GM23338 (cell line): ENCODE data around the gene OCA2. TPM values are rescaled to one million over a fixed set of nuclear protein-coding genes. Genes with fewer than 3 reads are reported as not detected.

Experiments
- ATAC-seq: fragments of 200-7000 bp; cut with Tn5 transposase; 3 replicates; pipeline ENCODE4 v1.9.1; 2020
- DNase-seq: peaks from one replicate; pipeline ENCODE4 v3.0.0-alpha.2; 2015; ENCODE audit warnings: low spot score
- H2AFZ ChIP-seq: fragments of 200-600 bp; sonication (generic); 2 replicates; pipeline ENCODE4 v1.8.0; 2016; ENCODE audit warnings: antibody characterized with exemption, mild to moderate bottlenecking, moderate library complexity
- H3F3A ChIP-seq: fragments of 200-600 bp; sonication (generic); replicated peaks from 2 replicates; pipeline ENCODE4 v1.8.0; 2017; ENCODE audit warnings: antibody characterized with exemption, mixed run types, low read depth
- H3K27ac ChIP-seq: fragments of 200-600 bp; sonication (generic); 2 replicates; pipeline ENCODE4 v1.6.1; 2016; ENCODE audit warnings: low read depth
- H3K27me3 ChIP-seq: fragments of 200-600 bp; sonication (generic); 2 replicates; pipeline ENCODE4 v1.8.0; 2016; ENCODE audit warnings: mild to moderate bottlenecking, mixed run types, moderate library complexity; ENCODE audit not compliant: insufficient read depth
- H3K36me3 ChIP-seq: fragments of 200-600 bp; sonication (generic); 2 replicates; pipeline ENCODE4 v1.8.0; 2016; ENCODE audit warnings: mild to moderate bottlenecking; ENCODE audit not compliant: insufficient read depth
- H3K4me1 ChIP-seq: fragments of 200-600 bp; sonication (generic); 2 replicates; pipeline ENCODE4 v1.8.0; 2016; ENCODE audit warnings: mild to moderate bottlenecking, moderate library complexity; ENCODE audit not compliant: insufficient read depth
- H3K4me2 ChIP-seq: fragments of 200-600 bp; sonication (generic); 2 replicates; pipeline ENCODE4 v1.7.1; 2017; ENCODE audit warnings: mixed run types
- H3K4me3 ChIP-seq: fragments of 200-600 bp; sonication (generic); 2 replicates; pipeline ENCODE4 v1.6.1; 2016; ENCODE audit warnings: mixed run types
- H3K79me2 ChIP-seq: fragments of 200-600 bp; sonication (generic); replicated peaks from 2 replicates; pipeline ENCODE4 v1.8.0; 2017; ENCODE audit warnings: mild to moderate bottlenecking; ENCODE audit not compliant: insufficient read depth
- H3K9me2 ChIP-seq: fragments of 200-600 bp; sonication (generic); 2 replicates; pipeline ENCODE4 v1.8.0; 2017; ENCODE audit not compliant: insufficient read depth
- H4K20me1 ChIP-seq: fragments of 200-600 bp; sonication (generic); replicated peaks from 2 replicates; pipeline ENCODE4 v1.8.0; 2017; ENCODE audit warnings: mild to moderate bottlenecking; ENCODE audit not compliant: insufficient read depth
- H3K27ac Mint-ChIP-seq: 2 replicates; pipeline ENCODE4 v1.8.0; 2020; ENCODE audit warnings: inconsistent platforms, mild to moderate bottlenecking, moderate library complexity, mixed read lengths
- H3K27me3 Mint-ChIP-seq: 3 replicates; pipeline ENCODE4 v1.8.0; 2022; ENCODE audit warnings: low read depth, mild to moderate bottlenecking, moderate library complexity, mixed read lengths, inconsistent platforms; ENCODE audit not compliant: insufficient read depth, poor library complexity
- H3K36me3 Mint-ChIP-seq: 3 replicates; pipeline ENCODE4 v1.8.0; 2021; ENCODE audit warnings: low read depth, mild to moderate bottlenecking, inconsistent platforms, moderate library complexity, mixed read lengths
- H3K4me1 Mint-ChIP-seq: 3 replicates; pipeline ENCODE4 v1.8.0; 2020; ENCODE audit warnings: mild to moderate bottlenecking, inconsistent platforms, mixed read lengths
- H3K4me3 Mint-ChIP-seq: 3 replicates; pipeline ENCODE4 v1.8.0; 2021; ENCODE audit warnings: moderate library complexity, mild to moderate bottlenecking, inconsistent platforms, mixed read lengths
- H3K9me3 Mint-ChIP-seq: 3 replicates; pipeline ENCODE4 v1.8.0; 2020; ENCODE audit warnings: moderate library complexity, mild to moderate bottlenecking, inconsistent platforms, mixed read lengths
- CREB1 ChIP-seq: fragments of 250-450 bp; sonication (Bioruptor Pico); IDR thresholded peaks from 2 replicates; pipeline ENCODE4 v1.5.0; 2020; ENCODE audit warnings: low read depth, mild to moderate bottlenecking, moderate library complexity
- NANOG ChIP-seq: IDR thresholded peaks from 2 replicates; pipeline ENCODE4 v1.6.1; 2016; ENCODE audit warnings: antibody characterized with exemption, borderline replicate concordance
- ZNF114 ChIP-seq: fragments of 250-450 bp; sonication (Bioruptor Pico); IDR thresholded peaks from 2 replicates; pipeline ENCODE4 v1.5.0; 2020; ENCODE audit warnings: mild to moderate bottlenecking, moderate library complexity
- polyA plus RNA-seq: library from polyadenylated mRNA; unstranded; fragments of >200 nt; fragmentation: Nextera tagmentation; extraction: Ambion mirVana; gene quantifications from 2 replicates; pipeline ENCODE4 v1.2.1, GENCODE V29; 2016
- total RNA-seq: library from RNA; depleted of rRNA; stranded (reverse); fragments of >200 nt; shearing (Covaris generic); gene quantifications from 2 replicates; pipeline ENCODE4 v1.2.3, GENCODE V29; 2014
- TF ChIP-seq, protein P1 (sequence below): fragments of 250-450 bp; sonication (Bioruptor Pico); IDR thresholded peaks from 2 replicates; pipeline ENCODE4 v1.5.0; 2020; ENCODE audit warnings: mild to moderate bottlenecking, moderate library complexity

OCA2 gene
- total and polyA plus RNA-seq, 2 experiments from 2014 or later: 0.40 to 0.69 TPM

DNA sequence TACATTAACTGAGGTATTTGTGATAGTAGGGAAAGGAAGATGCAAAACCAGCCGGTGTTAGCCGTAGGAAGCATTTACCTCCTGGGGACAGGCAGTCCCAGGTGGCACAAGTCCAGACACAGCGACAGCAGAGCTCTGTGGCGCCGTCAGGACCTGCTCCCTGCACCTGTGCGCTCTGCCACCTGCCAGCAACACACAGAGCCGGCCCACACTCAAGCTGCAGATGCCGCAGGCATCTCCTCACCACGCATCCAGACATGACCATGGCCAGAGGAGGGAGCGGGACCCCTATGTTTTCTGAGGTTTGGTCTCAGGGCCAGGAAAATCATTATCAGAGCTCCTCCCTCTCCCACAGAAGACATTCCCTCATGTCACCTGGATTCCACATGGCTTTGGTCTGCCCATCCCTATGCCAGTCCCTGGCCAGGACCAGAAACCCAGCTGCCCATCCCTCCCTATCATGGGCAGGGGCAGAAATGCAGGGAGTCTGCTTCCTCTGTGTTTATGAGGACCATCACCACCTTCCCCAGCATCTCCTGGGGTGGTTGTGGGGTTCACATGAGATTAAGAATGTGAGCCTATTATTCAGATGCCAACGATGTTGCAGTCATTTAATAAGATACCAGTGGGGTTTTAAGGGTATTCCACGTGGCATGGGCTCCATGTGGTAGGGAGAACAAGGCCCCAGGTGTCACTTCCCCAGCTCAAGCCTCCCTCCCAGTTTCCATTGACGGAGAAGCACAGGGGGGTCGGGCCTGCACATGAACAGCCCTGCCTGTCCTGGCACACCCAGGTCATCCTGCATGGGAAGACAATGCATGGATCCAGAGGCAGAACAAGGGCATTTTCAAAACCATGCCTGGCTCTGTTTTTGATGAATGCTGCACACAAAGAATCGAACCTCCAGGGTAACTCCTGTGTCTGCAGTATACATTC, 251.1 kb downstream of the OCA2 start:
- DNase-seq: no peak
- Mint-ChIP-seq H3K27ac (no peak overlapping the region), H3K4me3 (no peak overlapping the region), H3K9me3 (peaks cover 6% of the 10 kb centered on the region; the same call in 1 of the 3 replicates), H3K4me1 (no peaks in the 10 kb centered on the region), H3K27me3 (peaks cover 5% of the 10 kb centered on the region), H3K36me3 (no peaks in the 10 kb centered on the region; the same call in 2 of the 3 replicates)
- Histone ChIP-seq H3K9me2 (no peaks in the 10 kb centered on the region), H3K4me1 (no peaks in the 10 kb centered on the region), H3K79me2 (no peaks in the 10 kb centered on the region), H3K36me3 (no peaks in the 10 kb centered on the region), H3K27ac (no peak overlapping the region), H2AFZ (no peak overlapping the region), H4K20me1 (no peaks in the 10 kb centered on the region), H3F3A (no peaks in the 10 kb centered on the region), H3K4me3 (no peak overlapping the region), H3K27me3 (no peaks in the 10 kb centered on the region), H3K4me2 (no peak overlapping the region)
- TF ChIP-seq, protein P1, sequence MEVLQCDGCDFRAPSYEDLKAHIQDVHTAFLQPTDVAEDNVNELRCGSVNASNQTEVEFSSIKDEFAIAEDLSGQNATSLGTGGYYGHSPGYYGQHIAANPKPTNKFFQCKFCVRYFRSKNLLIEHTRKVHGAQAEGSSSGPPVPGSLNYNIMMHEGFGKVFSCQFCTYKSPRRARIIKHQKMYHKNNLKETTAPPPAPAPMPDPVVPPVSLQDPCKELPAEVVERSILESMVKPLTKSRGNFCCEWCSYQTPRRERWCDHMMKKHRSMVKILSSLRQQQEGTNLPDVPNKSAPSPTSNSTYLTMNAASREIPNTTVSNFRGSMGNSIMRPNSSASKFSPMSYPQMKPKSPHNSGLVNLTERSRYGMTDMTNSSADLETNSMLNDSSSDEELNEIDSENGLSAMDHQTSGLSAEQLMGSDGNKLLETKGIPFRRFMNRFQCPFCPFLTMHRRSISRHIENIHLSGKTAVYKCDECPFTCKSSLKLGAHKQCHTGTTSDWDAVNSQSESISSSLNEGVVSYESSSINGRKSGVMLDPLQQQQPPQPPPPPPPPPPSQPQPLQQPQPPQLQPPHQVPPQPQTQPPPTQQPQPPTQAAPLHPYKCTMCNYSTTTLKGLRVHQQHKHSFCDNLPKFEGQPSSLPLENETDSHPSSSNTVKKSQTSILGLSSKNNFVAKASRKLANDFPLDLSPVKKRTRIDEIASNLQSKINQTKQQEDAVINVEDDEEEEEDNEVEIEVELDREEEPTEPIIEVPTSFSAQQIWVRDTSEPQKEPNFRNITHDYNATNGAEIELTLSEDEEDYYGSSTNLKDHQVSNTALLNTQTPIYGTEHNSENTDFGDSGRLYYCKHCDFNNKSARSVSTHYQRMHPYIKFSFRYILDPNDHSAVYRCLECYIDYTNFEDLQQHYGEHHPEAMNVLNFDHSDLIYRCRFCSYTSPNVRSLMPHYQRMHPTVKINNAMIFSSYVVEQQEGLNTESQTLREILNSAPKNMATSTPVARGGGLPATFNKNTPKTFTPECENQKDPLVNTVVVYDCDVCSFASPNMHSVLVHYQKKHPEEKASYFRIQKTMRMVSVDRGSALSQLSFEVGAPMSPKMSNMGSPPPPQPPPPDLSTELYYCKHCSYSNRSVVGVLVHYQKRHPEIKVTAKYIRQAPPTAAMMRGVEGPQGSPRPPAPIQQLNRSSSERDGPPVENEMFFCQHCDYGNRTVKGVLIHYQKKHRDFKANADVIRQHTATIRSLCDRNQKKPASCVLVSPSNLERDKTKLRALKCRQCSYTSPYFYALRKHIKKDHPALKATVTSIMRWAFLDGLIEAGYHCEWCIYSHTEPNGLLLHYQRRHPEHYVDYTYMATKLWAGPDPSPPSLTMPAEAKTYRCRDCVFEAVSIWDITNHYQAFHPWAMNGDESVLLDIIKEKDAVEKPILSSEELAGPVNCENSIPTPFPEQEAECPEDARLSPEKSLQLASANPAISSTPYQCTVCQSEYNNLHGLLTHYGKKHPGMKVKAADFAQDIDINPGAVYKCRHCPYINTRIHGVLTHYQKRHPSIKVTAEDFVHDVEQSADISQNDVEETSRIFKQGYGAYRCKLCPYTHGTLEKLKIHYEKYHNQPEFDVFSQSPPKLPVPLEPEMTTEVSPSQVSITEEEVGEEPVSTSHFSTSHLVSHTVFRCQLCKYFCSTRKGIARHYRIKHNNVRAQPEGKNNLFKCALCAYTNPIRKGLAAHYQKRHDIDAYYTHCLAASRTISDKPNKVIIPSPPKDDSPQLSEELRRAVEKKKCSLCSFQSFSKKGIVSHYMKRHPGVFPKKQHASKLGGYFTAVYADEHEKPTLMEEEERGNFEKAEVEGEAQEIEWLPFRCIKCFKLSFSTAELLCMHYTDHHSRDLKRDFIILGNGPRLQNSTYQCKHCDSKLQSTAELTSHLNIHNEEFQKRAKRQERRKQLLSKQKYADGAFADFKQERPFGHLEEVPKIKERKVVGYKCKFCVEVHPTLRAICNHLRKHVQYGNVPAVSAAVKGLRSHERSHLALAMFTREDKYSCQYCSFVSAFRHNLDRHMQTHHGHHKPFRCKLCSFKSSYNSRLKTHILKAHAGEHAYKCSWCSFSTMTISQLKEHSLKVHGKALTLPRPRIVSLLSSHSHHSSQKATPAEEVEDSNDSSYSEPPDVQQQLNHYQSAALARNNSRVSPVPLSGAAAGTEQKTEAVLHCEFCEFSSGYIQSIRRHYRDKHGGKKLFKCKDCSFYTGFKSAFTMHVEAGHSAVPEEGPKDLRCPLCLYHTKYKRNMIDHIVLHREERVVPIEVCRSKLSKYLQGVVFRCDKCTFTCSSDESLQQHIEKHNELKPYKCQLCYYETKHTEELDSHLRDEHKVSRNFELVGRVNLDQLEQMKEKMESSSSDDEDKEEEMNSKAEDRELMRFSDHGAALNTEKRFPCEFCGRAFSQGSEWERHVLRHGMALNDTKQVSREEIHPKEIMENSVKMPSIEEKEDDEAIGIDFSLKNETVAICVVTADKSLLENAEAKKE: no peak
- TF ChIP-seq CREB1 (CRISPR knock-in tag): no peak
- no peak for ATAC-seq

DNA sequence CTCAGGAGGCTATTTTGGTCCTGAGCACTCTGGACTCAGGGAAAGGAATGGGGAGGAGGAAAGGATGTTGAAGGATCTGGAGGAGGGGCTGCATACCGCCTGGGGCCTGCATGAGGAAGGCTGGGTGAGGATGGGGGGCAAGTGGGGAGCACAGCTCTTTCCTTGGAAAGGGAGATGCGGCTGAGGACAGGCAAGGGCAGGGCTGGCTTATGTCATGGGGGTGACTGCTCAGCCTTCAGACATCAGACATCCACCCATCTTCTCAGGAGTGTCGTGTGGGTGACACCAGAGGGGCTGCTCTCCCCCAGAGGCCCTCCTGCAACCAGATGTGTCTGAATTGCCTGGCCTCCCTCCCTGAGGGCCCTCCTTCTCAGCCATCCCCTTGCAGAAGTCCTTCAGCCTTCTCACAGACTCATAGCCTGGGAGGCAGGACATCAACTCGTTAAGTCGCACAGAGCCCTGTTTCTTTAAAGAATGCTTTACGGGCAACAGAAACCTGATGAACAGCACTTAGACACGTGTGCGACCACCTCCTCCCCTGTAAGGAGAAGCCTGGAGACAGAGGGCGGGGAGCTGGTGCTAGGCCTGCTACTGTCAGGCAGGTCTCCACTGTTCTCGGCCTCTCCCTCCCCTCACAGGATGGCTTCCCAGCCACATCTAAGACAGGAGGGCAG, 252.3 kb downstream of the OCA2 start:
- DNase-seq: no peak
- TF ChIP-seq NANOG: no peak
- TF ChIP-seq ZNF114 (CRISPR knock-in tag): no peak

More for the DNA sequence above, 252.3 kb downstream of the OCA2 start:
- Mint-ChIP-seq H3K9me3 (peaks cover 6% of the 10 kb centered on the region; the same call in 1 of the 3 replicates), H3K27ac (no peak overlapping the region), H3K4me1 (no peaks in the 10 kb centered on the region), H3K36me3 (no peaks in the 10 kb centered on the region; the same call in 2 of the 3 replicates), H3K4me3 (no peak overlapping the region), H3K27me3 (peaks cover 6% of the 10 kb centered on the region)
- no peaks in the 10 kb centered on the region for H3K9me2 ChIP-seq
- no peak overlapping the region for H3K4me2 ChIP-seq
- no peak overlapping the region for H3K27ac ChIP-seq
- no peaks in the 10 kb centered on the region for H3K4me1 ChIP-seq
- H2AFZ ChIP-seq: no peak overlapping the region
- H3K79me2 ChIP-seq: no peaks in the 10 kb centered on the region
- H3K4me3 ChIP-seq: no peak overlapping the region
- H3K36me3 ChIP-seq: no peaks in the 10 kb centered on the region
- H3F3A ChIP-seq: no peaks in the 10 kb centered on the region
- ATAC-seq: no peak
- H4K20me1 ChIP-seq: no peaks in the 10 kb centered on the region
- no peaks in the 10 kb centered on the region for H3K27me3 ChIP-seq
